Activated T-cell treated with anti-CD3 and anti-CD28 coated beads for 4 hours (primary cell): ENCODE results near the gene CAMK1D.

Experiments used
- DNase-seq: peaks from one replicate; pipeline ENCODE4 v3.0.0-alpha.2; 2020

The CAMK1D gene

GRCh38 chr10:12638103-12638502 lies 288.8 kb downstream of the CAMK1D start:
- no peak for DNase-seq

DNA sequence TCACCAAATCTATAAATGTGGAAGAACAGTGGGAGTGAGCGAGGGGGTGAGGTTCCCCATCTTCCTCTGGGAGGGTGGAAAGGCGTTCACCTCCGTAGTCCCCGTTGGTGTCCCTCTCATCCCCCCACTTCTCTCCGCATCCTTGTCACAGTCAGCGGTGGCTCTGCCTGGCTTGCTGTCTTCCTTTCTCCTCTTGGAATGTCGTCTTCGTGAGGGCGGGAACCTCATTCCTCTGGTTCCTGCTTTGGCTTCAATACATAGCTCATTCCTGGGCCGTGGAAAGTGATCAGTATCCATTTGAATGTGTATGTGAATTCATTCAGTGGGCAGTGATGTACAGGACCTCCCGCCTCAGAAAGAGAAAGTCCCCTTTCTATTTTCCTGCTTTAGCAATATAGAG lies 289.4 kb downstream of the CAMK1D start:
- DNase-seq: no peak

DNA sequence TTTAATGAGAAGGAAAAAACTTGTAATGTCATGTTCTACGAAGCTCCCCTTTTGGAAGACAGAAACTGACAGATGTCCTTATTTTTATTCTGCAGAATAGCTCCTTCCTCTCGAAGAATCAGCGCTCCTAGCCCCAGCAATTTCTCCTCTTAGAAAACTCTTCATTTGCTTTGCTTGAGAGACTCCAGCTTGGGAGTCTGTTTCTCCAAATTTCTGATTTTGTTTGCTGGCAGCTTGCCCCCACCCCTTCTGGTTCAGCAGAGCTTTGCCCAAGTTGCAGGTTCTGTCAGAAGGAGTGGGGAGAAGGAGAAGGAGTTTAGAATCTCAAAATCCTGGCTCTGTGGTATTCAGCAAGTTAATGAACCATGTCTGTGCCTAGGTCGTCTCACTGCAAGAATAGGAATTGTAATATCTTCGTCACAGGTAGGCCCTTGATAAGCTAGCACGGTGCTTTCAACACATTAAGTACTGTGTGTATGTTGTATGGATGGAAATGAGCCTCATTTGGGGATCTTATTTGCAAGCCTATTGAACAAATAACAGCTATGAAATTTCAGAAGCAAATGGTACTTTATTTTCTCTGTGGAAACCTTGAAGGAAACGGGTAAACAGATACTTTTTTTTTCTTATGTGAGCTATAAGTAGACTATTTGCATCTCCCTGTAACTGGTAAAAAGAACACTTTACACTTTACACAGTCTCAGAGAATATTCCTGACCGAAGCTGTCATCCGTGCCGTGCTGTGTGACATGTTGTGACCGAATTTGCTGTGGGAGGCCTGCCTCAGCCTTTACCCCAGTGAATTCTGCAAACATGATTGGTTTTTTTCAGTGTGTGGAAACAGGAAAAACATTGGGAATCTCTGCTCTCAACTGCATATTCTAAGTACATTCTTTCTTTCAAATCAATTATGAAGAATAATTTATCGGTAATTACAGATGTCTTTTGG lies 290.9 kb downstream of the CAMK1D start:
- no peak for DNase-seq

- no peak for DNase-seq
Observed at GRCh38 chr10:12642036-12642435, 292.7 kb downstream of the CAMK1D start.

DNA sequence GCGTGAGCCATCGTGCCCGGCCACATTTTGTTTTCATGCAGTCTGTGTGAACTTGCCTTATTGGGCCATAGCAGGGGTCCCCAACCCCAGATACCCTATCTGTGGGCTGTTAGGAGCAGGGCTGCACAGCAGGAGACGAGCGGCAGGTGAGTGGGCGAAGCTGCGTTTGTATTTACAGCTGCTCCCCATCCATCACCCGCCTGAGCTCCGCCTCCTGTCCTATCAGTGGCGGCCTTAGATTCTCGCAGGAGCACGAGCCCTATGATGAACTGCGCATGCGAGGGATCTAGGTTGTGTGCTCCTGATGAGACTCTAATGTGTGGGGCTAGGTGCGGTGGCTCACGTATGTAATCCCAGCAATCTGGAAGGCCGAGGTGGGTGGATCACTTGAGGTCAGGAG lies 293.9 kb downstream of the CAMK1D start:
- DNase-seq: no peak

DNA sequence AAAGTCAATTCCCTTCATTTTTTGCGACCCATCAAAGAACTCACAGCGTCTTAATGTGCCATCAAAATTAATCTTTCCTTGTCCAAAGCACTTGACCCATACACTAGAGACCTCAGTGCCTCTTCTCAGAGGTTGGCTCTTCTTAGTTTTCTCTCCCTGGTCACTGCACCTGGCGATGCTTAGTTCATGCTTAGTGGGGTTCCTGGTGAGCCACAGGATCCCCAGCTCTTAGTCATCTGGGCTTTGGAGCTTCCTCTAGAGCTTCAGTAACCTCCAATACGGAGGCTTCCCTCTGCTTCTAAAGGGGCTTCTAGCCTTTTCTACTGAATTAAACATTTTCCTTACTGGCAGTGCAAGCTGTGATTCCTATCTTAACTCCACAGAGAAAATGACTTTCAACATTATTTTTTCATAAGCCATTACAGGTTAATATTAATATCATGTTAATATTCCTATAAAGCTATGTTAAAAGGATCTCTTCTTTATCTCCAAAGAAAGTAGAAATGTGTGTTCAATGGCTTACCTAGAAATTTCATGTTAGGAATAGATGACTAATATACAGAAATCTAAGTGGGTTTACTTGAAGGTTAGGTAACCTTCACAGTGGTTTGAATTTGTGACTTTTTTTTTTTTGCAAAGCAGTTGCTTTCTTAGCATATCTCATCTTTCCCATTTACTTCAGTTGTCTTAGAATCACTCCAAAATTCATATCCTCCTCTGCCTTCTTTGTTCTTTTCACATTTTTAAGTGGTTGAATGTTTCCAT lies 295.2 kb downstream of the CAMK1D start:
- no peak for DNase-seq

DNA sequence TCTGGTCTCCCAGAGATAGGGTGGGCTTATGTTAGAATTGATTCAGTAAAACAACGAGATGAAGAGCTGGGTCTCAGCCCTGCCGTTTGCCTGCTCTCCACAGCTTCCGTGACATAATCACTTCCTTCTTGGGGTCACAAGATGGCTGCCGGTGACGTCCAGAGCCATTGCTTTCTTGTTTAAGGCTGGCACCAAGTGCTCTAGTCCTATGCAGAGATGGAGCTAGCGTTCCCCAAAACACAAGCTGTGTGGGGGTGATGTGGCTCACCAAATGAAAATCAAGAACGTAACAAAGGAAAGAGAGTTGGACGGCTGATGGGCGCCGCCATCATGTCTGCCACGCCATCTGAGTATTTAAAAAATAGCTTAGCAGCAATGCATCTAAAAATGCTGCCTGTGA lies 296.1 kb downstream of the CAMK1D start:
- DNase-seq: no peak

GRCh38 chr10:12649012-12649584 lies 299.8 kb downstream of the CAMK1D start:
- no peak for DNase-seq

- no peak for DNase-seq
Observed at GRCh38 chr10:12650122-12650521, 300.8 kb downstream of the CAMK1D start.

GRCh38 chr10:12650538-12651298 lies 301.4 kb downstream of the CAMK1D start:
- no peak for DNase-seq

DNA sequence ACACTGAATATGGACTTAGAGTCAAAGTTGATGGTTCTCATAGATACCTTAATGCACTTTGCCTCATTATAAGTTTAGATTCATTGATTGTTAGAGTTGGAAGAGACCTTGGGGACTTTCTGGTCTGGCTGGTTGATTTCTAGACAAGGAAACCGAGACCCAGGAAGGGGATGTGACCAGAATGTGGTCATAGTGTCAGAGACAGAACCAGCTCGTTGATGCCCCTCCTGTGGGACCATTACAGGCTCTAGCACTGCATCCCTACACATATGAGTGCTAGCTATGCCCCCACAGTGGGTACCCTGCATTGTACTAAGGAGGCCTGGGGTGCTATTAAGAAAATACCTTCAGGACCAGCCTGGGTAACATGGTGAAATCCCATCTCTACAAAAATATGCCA lies 306.6 kb downstream of the CAMK1D start:
- no peak for DNase-seq

GRCh38 chr10:12656518-12657142 lies 307.3 kb downstream of the CAMK1D start:
- no peak for DNase-seq

GRCh38 chr10:12657489-12657888 lies 308.1 kb downstream of the CAMK1D start:
- no peak for DNase-seq

DNA sequence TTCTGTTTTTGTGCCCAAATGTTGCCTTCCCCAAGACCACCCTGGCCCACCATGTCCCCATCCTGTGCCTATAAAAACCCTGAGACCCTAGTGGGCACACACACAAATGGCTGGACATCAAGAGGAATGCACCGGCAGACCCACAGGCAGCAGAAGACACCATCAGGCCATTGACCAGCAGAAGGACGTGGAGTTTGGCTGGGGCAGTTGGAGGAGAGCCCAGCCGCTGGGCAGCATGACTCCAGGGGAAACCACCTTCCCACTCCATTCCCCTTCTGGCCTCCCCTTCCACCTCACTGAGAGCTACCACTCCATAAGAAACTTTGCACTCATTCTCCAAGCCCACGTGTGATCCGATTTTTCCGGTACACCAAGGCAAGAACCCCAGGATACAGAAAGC lies 309.2 kb downstream of the CAMK1D start:
- no peak for DNase-seq

DNA sequence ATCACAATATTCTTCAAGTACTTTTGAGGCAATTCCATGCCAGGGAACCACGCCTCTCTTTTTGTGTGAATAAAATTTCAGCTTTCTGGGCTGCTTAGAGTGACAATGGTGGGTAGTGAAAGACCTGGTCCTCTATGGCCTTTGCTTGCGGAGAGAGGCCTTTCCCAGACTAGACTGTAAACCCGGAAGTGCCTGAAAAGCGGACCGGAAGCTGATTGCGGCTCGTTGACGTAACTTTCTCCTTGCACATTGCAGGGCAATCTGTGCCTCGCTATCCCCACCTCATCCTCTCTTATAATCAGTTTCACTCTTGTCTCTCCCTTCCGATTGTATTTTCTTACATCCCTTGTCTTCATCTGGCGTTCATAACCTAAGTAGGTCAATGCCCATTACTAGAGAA lies 310.4 kb downstream of the CAMK1D start:
- no peak for DNase-seq

DNA sequence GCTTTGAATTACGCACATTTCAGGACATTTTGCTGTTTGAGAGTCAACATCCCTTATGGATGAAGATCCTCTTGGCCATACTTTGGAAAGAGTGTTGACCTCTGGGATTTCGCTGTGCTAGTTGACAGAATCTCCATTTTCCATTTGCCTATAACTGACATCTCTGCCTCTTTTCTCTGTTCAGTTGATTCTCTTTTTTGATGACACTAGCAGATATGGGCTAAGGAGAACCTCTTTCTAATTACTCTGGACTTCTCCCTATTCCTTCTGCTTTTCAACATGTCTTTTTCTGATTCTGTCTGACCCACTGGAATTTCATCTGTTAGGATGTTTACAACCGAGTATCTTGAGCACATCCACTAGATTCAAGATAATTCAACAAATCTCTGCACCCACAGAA lies 311.5 kb downstream of the CAMK1D start:
- DNase-seq: no peak

- DNase-seq: no peak
Observed at GRCh38 chr10:12661671-12662070, 312.3 kb downstream of the CAMK1D start.

DNA sequence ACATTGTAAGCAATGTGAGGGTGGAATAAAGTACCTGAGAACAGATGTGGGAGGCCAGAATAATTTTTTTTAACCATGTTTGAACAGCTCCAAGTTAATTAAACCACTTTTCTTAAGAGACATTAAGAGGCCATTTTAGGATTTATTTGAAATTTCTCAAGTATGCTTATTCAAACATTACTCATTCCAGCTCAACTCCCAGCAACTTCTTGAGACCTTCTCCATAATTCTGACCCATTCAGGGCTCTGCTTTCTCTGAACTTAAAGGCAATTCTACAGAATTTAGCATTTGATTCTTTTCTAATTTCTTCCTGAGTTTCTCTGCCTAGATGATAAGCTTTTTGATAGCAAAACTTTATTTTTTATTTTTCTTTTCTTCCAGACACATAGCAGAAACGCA lies 314.5 kb downstream of the CAMK1D start:
- no peak for DNase-seq

GRCh38 chr10:12665501-12665900 lies 316.2 kb downstream of the CAMK1D start:
- no peak for DNase-seq

- no peak for DNase-seq
Observed at GRCh38 chr10:12667052-12667451, 317.7 kb downstream of the CAMK1D start.

DNA sequence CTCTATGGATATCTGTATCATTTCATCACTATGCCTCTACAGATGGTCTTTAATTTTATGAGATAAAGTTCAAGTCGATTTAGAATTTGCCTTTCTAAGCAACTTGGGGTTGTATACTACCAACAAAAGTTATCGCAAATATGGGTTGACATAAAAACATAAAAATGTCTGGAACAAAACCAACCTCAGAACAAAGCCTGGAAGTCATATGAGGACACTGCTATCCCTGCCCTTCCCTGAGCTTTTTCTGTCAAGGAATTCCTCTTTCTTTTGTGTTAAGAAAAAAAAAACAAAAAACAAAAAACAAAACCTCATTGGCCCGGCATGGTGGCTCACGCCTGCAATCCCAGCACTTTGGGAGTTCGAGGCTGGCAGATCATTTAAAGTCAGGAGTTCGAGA lies 319.3 kb downstream of the CAMK1D start:
- no peak for DNase-seq

DNA sequence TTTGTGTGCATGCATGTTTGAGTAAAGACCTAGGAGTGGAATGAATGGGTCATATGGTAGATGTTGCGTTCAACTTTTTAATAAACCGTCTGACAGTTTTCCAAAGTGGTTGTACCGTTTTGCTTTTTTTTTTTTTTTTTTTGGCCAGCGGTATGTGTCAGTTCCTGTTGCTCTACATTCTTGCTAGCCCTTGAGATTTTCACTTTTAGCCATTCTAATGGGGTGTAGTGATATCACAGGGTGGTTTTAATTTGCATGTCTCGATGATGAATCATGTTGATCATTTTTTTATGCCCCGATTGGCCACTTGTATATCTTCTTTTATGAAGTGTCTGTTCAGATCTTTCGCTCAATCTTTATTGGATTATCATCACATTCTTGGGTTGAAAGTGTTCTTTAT lies 320.7 kb downstream of the CAMK1D start:
- no peak for DNase-seq

DNA sequence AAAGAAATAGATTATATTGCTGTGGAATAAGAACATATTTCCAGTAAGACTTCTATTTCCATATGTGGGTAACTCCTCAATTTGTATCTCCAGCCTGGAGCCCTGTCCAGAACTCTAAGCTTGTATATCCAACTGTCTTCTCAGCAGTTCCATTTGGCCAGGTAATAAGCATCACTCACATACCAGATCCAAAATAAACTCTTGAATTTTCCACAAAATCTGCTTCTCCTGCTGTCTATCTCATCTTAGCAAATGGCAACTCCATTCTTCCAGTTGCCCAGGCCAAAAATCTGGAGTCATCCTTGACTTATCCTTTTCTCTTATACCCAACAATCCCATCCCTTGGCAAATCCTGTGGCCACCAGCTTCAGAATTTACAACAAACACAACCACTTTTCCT lies 325.8 kb downstream of the CAMK1D start:
- DNase-seq: no peak
